Activated CD8-positive, alpha-beta memory T cell treated with anti-CD3 and anti-CD28 coated beads, Interleukin-2, amount 50 U/mL, for 4 hours (primary cell): ENCODE data around the gene CIITA.
"Not testable (repeated sequence)": the region's sequence is repeated elsewhere in the genome, so short reads cannot be mapped to it uniquely, and the experiment has no call there.

Source experiments
- DNase-seq: peaks from one replicate; pipeline ENCODE4 v3.0.0-alpha.2; 2020

CIITA gene

GRCh38 chr16:10957771-10958482, 80.9 kb downstream of the CIITA start:
- no peak for DNase-seq

- DNase-seq: no peak
These were observed 82.2 kb downstream of the CIITA start for GRCh38 chr16:10959161-10959560.

- no peak for DNase-seq
These were observed 84.2 kb downstream of the CIITA start for GRCh38 chr16:10961231-10961630.

- peak; percentile 83 for DNase-seq
These were observed 87.3 kb downstream of the CIITA start for GRCh38 chr16:10964039-10964890.

GRCh38 chr16:10964891-10965326, 87.9 kb downstream of the CIITA start:
- DNase-seq: peak; percentile 37

- no peak for DNase-seq
These were observed 88.5 kb downstream of the CIITA start for GRCh38 chr16:10965440-10966061.

- no peak for DNase-seq
These were observed 89.1 kb downstream of the CIITA start for GRCh38 chr16:10966129-10966528.

GRCh38 chr16:10966559-10966958, 89.6 kb downstream of the CIITA start:
- DNase-seq: not testable (repeated sequence)

GRCh38 chr16:10967986-10968385, 91.0 kb downstream of the CIITA start:
- DNase-seq: no peak

- DNase-seq: no peak
These were observed 91.5 kb downstream of the CIITA start for GRCh38 chr16:10968498-10968897.

GRCh38 chr16:10969615-10970014, 92.6 kb downstream of the CIITA start:
- no peak for DNase-seq

- DNase-seq: no peak
These were observed 93.1 kb downstream of the CIITA start for GRCh38 chr16:10970065-10970464.

- no peak for DNase-seq
These were observed 94.6 kb downstream of the CIITA start for GRCh38 chr16:10971560-10971961.

- no peak for DNase-seq
These were observed 95.3 kb downstream of the CIITA start for GRCh38 chr16:10972108-10972818.

- no peak for DNase-seq
These were observed 95.9 kb downstream of the CIITA start for GRCh38 chr16:10972819-10973464.

- no peak for DNase-seq
These were observed 99.6 kb downstream of the CIITA start for GRCh38 chr16:10976634-10977033.

GRCh38 chr16:10978124-10978523, 101.1 kb downstream of the CIITA start:
- no peak for DNase-seq

GRCh38 chr16:10978871-10979446, 102.0 kb downstream of the CIITA start:
- no peak for DNase-seq

GRCh38 chr16:10979717-10980601, 103.0 kb downstream of the CIITA start:
- DNase-seq: no peak

- no peak for DNase-seq
These were observed 103.8 kb downstream of the CIITA start for GRCh38 chr16:10980813-10981212.

- no peak for DNase-seq
These were observed 104.8 kb downstream of the CIITA start for GRCh38 chr16:10981697-10982216.
